K562 (cell line): ENCODE data around the gene WDR27. TPM values are rescaled to one million over a fixed set of nuclear protein-coding genes. Genes with fewer than 3 reads are reported as not detected.

Experiments
- ATAC-seq: fragments of 200-7000 bp; cut with Tn5 transposase; 3 replicates; pipeline ENCODE4 v1.9.1; 2020; ENCODE audit warnings: moderate library complexity
- BruUV-seq: library from RNA; stranded (reverse); fragments of 400-500 nt; replicated peaks from 2 replicates; lab custom pipeline; 2021; lab: Mats Ljungman, UMichigan
- CTCF ChIA-PET: fragments of 300-600 bp; formaldehyde crosslinking; extraction: SDS; loops from one replicate; lab custom pipeline; 2021; ENCODE audit warnings: low intra/inter-chr PET ratio; lab: Yijun Ruan, JAX
- POLR2A ChIA-PET: fragments of 300-600, 350-650 bp; sonication (Branson Sonifier 250); formaldehyde crosslinking; extraction: SDS; loops from one replicate; lab custom pipeline; 2021; ENCODE audit warnings: antibody characterized with exemption, inconsistent platforms; lab: Yijun Ruan, JAX
- DNase-seq, 4 experiments: peaks; one replicate each; pipeline versions ENCODE4 v3.0.0 to v3.0.0-alpha.2; 2011 to 2018; ENCODE audit warnings: low spot score in 3 of 4, mixed read lengths in 3 of 4; ENCODE audit errors: extremely low read depth in 1 of 4
- FAIRE-seq: peaks from 2 replicates; lab custom pipeline; 2011; peaks lifted over from hg19 to GRCh38; lab: Jason Lieb, UNC
- H2AFZ ChIP-seq: 2 replicates; pipeline ENCODE4 v1.6.0; 2011; ENCODE audit warnings: low read depth, low read length, control low read depth, inconsistent platforms
- H3K27ac ChIP-seq: fragments of 200-600 bp; 3 replicates; pipeline ENCODE4 v1.8.0; 2011; ENCODE audit warnings: low read depth, mild to moderate bottlenecking, control low read depth, inconsistent platforms, low read length, moderate library complexity, mixed read lengths; ENCODE audit errors: extremely low read depth
- H3K27me3 ChIP-seq, 2 experiments: fragments of 300-600 bp in 1 of 2; 2 replicates in 1 of 2; 3 replicates in 1 of 2; pipeline versions ENCODE4 v1.6.0 to v1.8.0; 2011; ENCODE audit warnings: inconsistent platforms in 2 of 2, low read length in 2 of 2, mild to moderate bottlenecking in 1 of 2, mixed read lengths in 1 of 2, moderate library complexity in 1 of 2; ENCODE audit not compliant: control insufficient read depth in 2 of 2, insufficient read depth in 2 of 2
- H3K36me3 ChIP-seq: fragments of 300-600 bp; 3 replicates; pipeline ENCODE4 v1.8.0; 2011; ENCODE audit warnings: mild to moderate bottlenecking, low read length, inconsistent platforms; ENCODE audit not compliant: control insufficient read depth, insufficient read depth
- H3K4me1 ChIP-seq, 2 experiments: fragments of 200-600 bp in 1 of 2; replicated peaks in 1 of 2; 2 replicates in 1 of 2; 3 replicates in 1 of 2; pipeline versions ENCODE4 v1.5.1 to v1.8.0; 2011; ENCODE audit warnings: inconsistent platforms in 2 of 2, low read length in 2 of 2, mild to moderate bottlenecking in 1 of 2, mixed read lengths in 1 of 2, moderate library complexity in 1 of 2; ENCODE audit not compliant: control insufficient read depth in 2 of 2, insufficient read depth in 2 of 2
- H3K4me2 ChIP-seq: 2 replicates; pipeline ENCODE4 v1.6.1; 2011; ENCODE audit warnings: low read length, control low read depth, inconsistent platforms, mixed read lengths; ENCODE audit not compliant: insufficient read depth
- H3K4me3 ChIP-seq: fragments of 200-600 bp; sonication (generic), shearing (Covaris generic); 2 replicates; pipeline ENCODE4 v1.5.1; 2016; ENCODE audit warnings: control low read depth, inconsistent platforms
- H3K79me2 ChIP-seq: fragments of 200-600 bp; 3 replicates; pipeline ENCODE4 v1.8.0; 2011; ENCODE audit warnings: low read length, inconsistent platforms; ENCODE audit not compliant: control insufficient read depth, insufficient read depth
- H3K9ac ChIP-seq, 2 experiments: 2 replicates each; pipeline versions ENCODE4 v1.6.0 to v1.6.1; 2011; ENCODE audit warnings: low read depth in 2 of 2, low read length in 2 of 2, control low read depth in 1 of 2, inconsistent platforms in 1 of 2, mild to moderate bottlenecking in 1 of 2, mixed read lengths in 1 of 2; ENCODE audit not compliant: insufficient read depth in 1 of 2
- H3K9me1 ChIP-seq: one replicate; pipeline ENCODE4 v1.6.0; 2011; ENCODE audit warnings: inconsistent platforms, mild to moderate bottlenecking, low read length, moderate library complexity; ENCODE audit not compliant: control insufficient read depth, insufficient read depth
- H3K9me3 ChIP-seq: replicated peaks from 2 replicates; pipeline ENCODE4 v1.5.1; 2011; ENCODE audit warnings: low read depth, low read length, inconsistent platforms; ENCODE audit not compliant: control insufficient read depth, insufficient read depth
- H4K20me1 ChIP-seq: replicated peaks from 2 replicates; pipeline ENCODE4 v1.6.1; 2011; ENCODE audit warnings: low read length, inconsistent platforms, mixed read lengths; ENCODE audit not compliant: control insufficient read depth, insufficient read depth
- THRAP3 ChIP-seq: fragments of 450-650 bp; IDR thresholded peaks from 2 replicates; pipeline ENCODE4 v1.6.1; 2016; ENCODE audit warnings: mild to moderate bottlenecking, inconsistent platforms, borderline replicate concordance
- ZNF175 ChIP-seq: fragments of 200-800 bp; sonication (Bioruptor generic); IDR thresholded peaks from 2 replicates; pipeline ENCODE4 v1.6.1; 2016; ENCODE audit warnings: low read depth, mild to moderate bottlenecking, missing genetic modification characterization, missing compliant biosample characterization
- ZNF512 ChIP-seq: IDR thresholded peaks from 2 replicates; pipeline ENCODE4 v1.6.1; 2016; ENCODE audit warnings: missing genetic modification characterization, missing compliant biosample characterization
- ZNF551 ChIP-seq: fragments of 250-450 bp; sonication (Bioruptor Pico); IDR thresholded peaks from 2 replicates; pipeline ENCODE4 v1.5.0; 2021; ENCODE audit warnings: mild to moderate bottlenecking, moderate library complexity
- WGBS: fragments of 100-300 bp; shearing (Covaris generic); methylation state at CpG from one replicate; pipeline ENCODE4 v1.1.6; 2016; ENCODE audit warnings: low coverage, mixed read lengths; ENCODE audit not compliant: insufficient coverage; ENCODE audit errors: missing lambda C conversion rate; 5-methylcytosine and 5-hydroxymethylcytosine counted together
- in situ Hi-C: fragments of 300-500 bp; cut with MboI; formaldehyde crosslinking; loops from 4 replicates; pipeline ENCODE4 v1.15.0; 2018; ENCODE audit warnings: inconsistent platforms, mixed read lengths
- intact Hi-C: fragments of 100-400 bp; cut with micrococcal nuclease; formaldehyde crosslinking; loops from 2 replicates; pipeline ENCODE4 v1.14.2; 2022
- polyA plus RNA-seq, 8 experiments: library from polyadenylated mRNA; depleted of rRNA in 4 of 8; stranded (reverse) in 5 of 8; unstranded in 3 of 8; fragments of >200 nt; fragmentation: Nextera tagmentation in 2 of 8; fragmentation: Illumina TruSeq in 1 of 8; extraction: Ambion mirVana in 2 of 8; extraction: Trizol in 1 of 8; gene quantifications; 2 replicates each; pipeline versions ENCODE4 v1.2.1 to v1.2.3, GENCODE V29; 2011 to 2014; ENCODE audit warnings: inconsistent platforms in 1 of 8, missing spikeins in 1 of 8
- total RNA-seq, 7 experiments: library from RNA; depleted of rRNA in 6 of 7; stranded (reverse); fragments of >200 nt in 6 of 7; fragmentation: Illumina TruSeq in 2 of 7; extraction: Trizol in 2 of 7; gene quantifications; 2 replicates each; pipeline versions ENCODE4 v1.2.1 to v1.2.3, GENCODE V29; 2011 to 2021; ENCODE audit warnings: low replicate concordance in 1 of 7

Gene WDR27
- total and polyA plus RNA-seq, 9 of the 15 experiments (the other 6 are each of a cell fraction or from before 2014, with no cell fraction given): 4.3 to 77.2 (median 22.7) TPM

- 64% methylated on average over 14 of the region's 15 CpGs for WGBS
- Histone ChIP-seq H4K20me1 (no peaks in the 10 kb centered on the region), H3K9me3 (peaks cover 3% of the 10 kb centered on the region), H3K27me3 (no peaks in the 10 kb centered on the region), H3K36me3 (no peaks in the 10 kb centered on the region), H3K9ac (no peak overlapping the region; a peak in 1 of 4 replicates), H3K4me3 (no peak overlapping the region), H3K79me2 (no peaks in the 10 kb centered on the region), H3K4me1 (no peaks in the 10 kb centered on the region), H3K4me2 (no peak overlapping the region), H3K9me1 (no peaks in the 10 kb centered on the region), H2AFZ (no peak overlapping the region), H3K27ac (no peak overlapping the region)
- in situ Hi-C loops (no loop called here), intact Hi-C loops (no loop called here)
- no peak; the same call in 2 of the 3 replicates for ATAC-seq
- no peak for FAIRE-seq
- ChIA-PET POLR2A (interaction anchor here (0.6 kb wide), 1 partner anchor 14 kb away, joined by 3 read pairs; no protein-coding TSS in a partner anchor), CTCF (no interaction called here)
- TF ChIP-seq ZNF512 (tag) (no peak), ZNF551 (CRISPR knock-in tag) (no peak), ZNF175 (CRISPR knock-in tag) (no peak), THRAP3 (no peak)
- DNase-seq: peak in 2 of 4 experiments; percentile 3 to 5
- BruUV-seq: no TSS peak
These were observed 76.5 kb downstream of the WDR27 start for GRCh38 chr6:169625376-169625775.
